ENCODE measurements around the gene DNASE1. TPM values are rescaled to one million over a fixed set of nuclear protein-coding genes. Genes with fewer than 3 reads are reported as not detected.

The DNASE1 gene
- total RNA-seq, 1 donor from 2014 or later, result 20.8 TPM

GRCh38 chr16:3665508-3665907 lies 11.0 kb downstream of the DNASE1 start:
- DNase-seq, result no peak

- no peak for DNase-seq
Measured at GRCh38 chr16:3668626-3669025, 14.1 kb downstream of the DNASE1 start.

- no peak for DNase-seq
Measured at GRCh38 chr16:3669082-3669481, 14.6 kb downstream of the DNASE1 start.

- no peak for DNase-seq
Measured at GRCh38 chr16:3670711-3671110, 16.2 kb downstream of the DNASE1 start.

GRCh38 chr16:3671424-3671823 lies 16.9 kb downstream of the DNASE1 start:
- DNase-seq, result no peak

GRCh38 chr16:3672571-3673041 lies 18.1 kb downstream of the DNASE1 start:
- DNase-seq, result no peak

GRCh38 chr16:3673201-3673600 lies 18.7 kb downstream of the DNASE1 start:
- no peak for DNase-seq

- no peak for DNase-seq
Measured at GRCh38 chr16:3673676-3674377, 19.3 kb downstream of the DNASE1 start.

GRCh38 chr16:3674513-3675295 lies 20.2 kb downstream of the DNASE1 start:
- no peak for DNase-seq

GRCh38 chr16:3675601-3676130 lies 21.2 kb downstream of the DNASE1 start:
- no peak for DNase-seq

GRCh38 chr16:3677994-3678393 lies 23.5 kb downstream of the DNASE1 start:
- DNase-seq, result no peak

- peak; percentile 29 for DNase-seq
Measured at GRCh38 chr16:3681206-3681605, 26.7 kb downstream of the DNASE1 start.

- DNase-seq, result no peak
Measured at GRCh38 chr16:3687021-3687420, 32.5 kb downstream of the DNASE1 start.

GRCh38 chr16:3687792-3688191 lies 33.3 kb downstream of the DNASE1 start:
- DNase-seq, result peak; percentile 75

- no peak for DNase-seq
Measured at GRCh38 chr16:3689731-3690130, 35.2 kb downstream of the DNASE1 start.

- peak; percentile 96 for DNase-seq
Measured at GRCh38 chr16:3690470-3690928, 36.0 kb downstream of the DNASE1 start.

GRCh38 chr16:3690980-3691720 lies 36.7 kb downstream of the DNASE1 start:
- no peak for DNase-seq

- DNase-seq, result no peak
Measured at GRCh38 chr16:3691761-3692160, 37.3 kb downstream of the DNASE1 start.

- DNase-seq, result no peak
Measured at GRCh38 chr16:3694051-3694450, 39.6 kb downstream of the DNASE1 start.

GRCh38 chr16:3695610-3696369 lies 41.3 kb downstream of the DNASE1 start:
- no peak for DNase-seq

GRCh38 chr16:3696425-3697218 lies 42.1 kb downstream of the DNASE1 start:
- no peak for DNase-seq
